ENCODE measurements around the gene CTIF.

Gene CTIF

GRCh38 chr18:48662011-48662661 is 123.3 kb downstream of the CTIF start:
- DNase-seq (ENCODE audit: low read depth in 1 of 2, low spot score in 1 of 2) = no peak

GRCh38 chr18:48663096-48663930 is 124.5 kb downstream of the CTIF start:
- DNase-seq (ENCODE audit: low read depth in 1 of 2, low spot score in 1 of 2) = no peak

GRCh38 chr18:48663931-48664847 is 125.4 kb downstream of the CTIF start:
- peak; percentile 22 for DNase-seq (ENCODE audit: low read depth in 1 of 2, low spot score in 1 of 2)

GRCh38 chr18:48665654-48666053 is 126.8 kb downstream of the CTIF start:
- no peak for DNase-seq (ENCODE audit: low read depth in 1 of 2, low spot score in 1 of 2)

- no peak for DNase-seq (ENCODE audit: low read depth in 1 of 2, low spot score in 1 of 2)
Observed at GRCh38 chr18:48666613-48667012, 127.8 kb downstream of the CTIF start.

- DNase-seq (ENCODE audit: low read depth in 1 of 2, low spot score in 1 of 2) = no peak
Observed at GRCh38 chr18:48667276-48668254, 128.7 kb downstream of the CTIF start.

- no peak for DNase-seq (ENCODE audit: low read depth in 1 of 2, low spot score in 1 of 2)
Observed at GRCh38 chr18:48668466-48669179, 129.8 kb downstream of the CTIF start.

GRCh38 chr18:48669180-48669675 is 130.4 kb downstream of the CTIF start:
- no peak for DNase-seq (ENCODE audit: low read depth in 1 of 2, low spot score in 1 of 2)

GRCh38 chr18:48669991-48670750 is 131.3 kb downstream of the CTIF start:
- no peak for DNase-seq (ENCODE audit: low read depth in 1 of 2, low spot score in 1 of 2)

- no peak for DNase-seq (ENCODE audit: low read depth in 1 of 2, low spot score in 1 of 2)
Observed at GRCh38 chr18:48670751-48671560, 132.1 kb downstream of the CTIF start.

- DNase-seq (ENCODE audit: low read depth in 1 of 2, low spot score in 1 of 2) = no peak
Observed at GRCh38 chr18:48671561-48671945, 132.7 kb downstream of the CTIF start.

GRCh38 chr18:48672671-48673340 is 134.0 kb downstream of the CTIF start:
- no peak for DNase-seq (ENCODE audit: low read depth in 1 of 2, low spot score in 1 of 2)

- DNase-seq (ENCODE audit: low read depth in 1 of 2, low spot score in 1 of 2) = no peak
Observed at GRCh38 chr18:48673456-48673852, 134.6 kb downstream of the CTIF start.

- no peak for DNase-seq (ENCODE audit: low read depth in 1 of 2, low spot score in 1 of 2)
Observed at GRCh38 chr18:48673853-48674721, 135.3 kb downstream of the CTIF start.

- DNase-seq (ENCODE audit: low read depth in 1 of 2, low spot score in 1 of 2) = no peak
Observed at GRCh38 chr18:48674758-48675351, 136.0 kb downstream of the CTIF start.

GRCh38 chr18:48675352-48675761 is 136.5 kb downstream of the CTIF start:
- peak; percentile 63 to 70 for DNase-seq (ENCODE audit: low read depth in 1 of 2, low spot score in 1 of 2)
